ENCODE measurements around the gene PRKCQ. TPM values are rescaled to one million over a fixed set of nuclear protein-coding genes. Genes with fewer than 3 reads are reported as not detected.
"Not testable (repeated sequence)": the region's sequence is repeated elsewhere in the genome, so short reads cannot be mapped to it uniquely, and the experiment has no call there.

The PRKCQ gene
- total RNA-seq, 3 donors from 2014 or later, result 1.5 to 2.2 (median 1.6) TPM

DNA sequence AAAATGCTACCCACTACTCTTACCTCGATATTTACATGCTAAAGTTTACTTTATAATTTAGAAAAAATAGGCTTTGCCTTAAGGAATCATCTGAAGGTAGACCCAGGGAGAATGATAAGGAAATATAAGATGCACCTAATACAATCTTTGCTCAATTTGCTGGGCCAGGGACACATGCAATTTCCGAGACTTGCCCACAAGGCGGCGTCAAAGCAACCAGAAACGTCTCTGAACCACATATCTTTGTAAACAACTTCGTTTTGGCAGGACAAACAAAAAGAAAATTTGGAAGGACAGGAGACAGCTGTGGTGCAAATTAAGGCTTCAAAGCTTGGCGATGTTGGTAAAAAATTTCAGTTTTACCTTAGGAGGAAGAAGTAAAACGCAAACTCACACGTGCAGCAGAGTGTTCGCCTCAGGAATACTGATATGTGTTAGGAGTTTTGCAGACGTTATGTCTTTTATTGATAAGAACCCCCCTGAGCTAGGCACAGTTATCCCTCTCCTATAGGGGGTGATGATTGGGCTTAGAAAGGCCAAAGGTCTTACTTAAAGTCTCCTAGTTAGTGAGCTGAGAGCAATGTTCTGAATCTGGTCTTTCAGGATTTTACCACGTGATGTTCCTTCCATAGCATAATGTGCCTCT lies 134.3 kb downstream of the PRKCQ start:
- no peaks in the 10 kb centered on the region for H3K9me3 ChIP-seq
- H3K4me1 ChIP-seq (ENCODE audit: low read depth), result peaks cover 3% of the 10 kb centered on the region
- DNase-seq (peak in 2 of 3 donors; percentile 68 to 77), ATAC-seq (peak; percentile 45)
- TF ChIP-seq, protein P1, sequence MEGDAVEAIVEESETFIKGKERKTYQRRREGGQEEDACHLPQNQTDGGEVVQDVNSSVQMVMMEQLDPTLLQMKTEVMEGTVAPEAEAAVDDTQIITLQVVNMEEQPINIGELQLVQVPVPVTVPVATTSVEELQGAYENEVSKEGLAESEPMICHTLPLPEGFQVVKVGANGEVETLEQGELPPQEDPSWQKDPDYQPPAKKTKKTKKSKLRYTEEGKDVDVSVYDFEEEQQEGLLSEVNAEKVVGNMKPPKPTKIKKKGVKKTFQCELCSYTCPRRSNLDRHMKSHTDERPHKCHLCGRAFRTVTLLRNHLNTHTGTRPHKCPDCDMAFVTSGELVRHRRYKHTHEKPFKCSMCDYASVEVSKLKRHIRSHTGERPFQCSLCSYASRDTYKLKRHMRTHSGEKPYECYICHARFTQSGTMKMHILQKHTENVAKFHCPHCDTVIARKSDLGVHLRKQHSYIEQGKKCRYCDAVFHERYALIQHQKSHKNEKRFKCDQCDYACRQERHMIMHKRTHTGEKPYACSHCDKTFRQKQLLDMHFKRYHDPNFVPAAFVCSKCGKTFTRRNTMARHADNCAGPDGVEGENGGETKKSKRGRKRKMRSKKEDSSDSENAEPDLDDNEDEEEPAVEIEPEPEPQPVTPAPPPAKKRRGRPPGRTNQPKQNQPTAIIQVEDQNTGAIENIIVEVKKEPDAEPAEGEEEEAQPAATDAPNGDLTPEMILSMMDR (IDR thresholded peaks at IDR 0.05), result no peak
- no peaks in the 10 kb centered on the region for H3K36me3 ChIP-seq (ENCODE audit: low read depth)
- intact Hi-C loops (cut with DNase I, micrococcal nuclease), result no loop called here
- H3K4me3 ChIP-seq, result no peak overlapping the region

DNA sequence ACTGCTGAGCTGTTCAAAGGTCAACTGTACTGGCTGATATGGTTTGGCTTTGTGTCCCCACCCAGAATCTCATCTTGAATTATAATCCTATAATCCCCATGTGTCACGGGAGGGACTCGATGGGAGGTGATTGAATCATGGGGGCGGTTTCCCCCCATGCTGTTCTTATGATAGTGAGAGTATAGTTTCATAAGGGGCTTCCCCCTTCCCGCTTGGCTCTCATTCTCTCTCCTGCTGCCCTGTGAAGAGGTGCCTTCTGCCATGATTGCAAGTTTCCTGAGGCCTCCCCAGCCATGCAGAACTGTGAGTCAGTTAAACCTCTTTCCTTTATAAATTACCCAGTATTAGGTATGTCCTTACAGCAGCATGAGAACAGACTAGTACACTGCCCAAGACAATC lies 140.2 kb downstream of the PRKCQ start:
- not testable (repeated sequence) for ATAC-seq

DNA sequence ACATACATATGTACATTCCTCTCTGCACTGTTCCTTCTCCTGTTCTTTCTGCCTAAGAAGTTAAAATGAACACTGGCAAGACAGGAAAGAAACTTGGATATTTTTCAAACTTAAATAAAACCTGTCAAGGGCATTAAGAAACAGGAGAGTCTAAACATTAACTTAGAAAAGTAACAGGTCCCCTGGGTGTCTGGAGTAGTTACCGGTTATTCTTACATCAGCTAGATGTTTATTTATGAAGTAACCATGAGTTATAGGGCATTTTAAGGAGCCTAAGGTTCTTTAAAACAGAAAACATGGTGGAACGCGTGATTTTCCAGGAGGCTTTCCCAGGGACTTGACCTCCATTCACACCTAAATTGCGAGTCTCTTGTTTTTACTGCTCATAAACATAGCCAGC lies 148.2 kb downstream of the PRKCQ start:
- intact Hi-C loops (cut with DNase I, micrococcal nuclease), result no loop called here

More for the DNA sequence above, 140.2 kb downstream of the PRKCQ start:
- intact Hi-C loops (cut with DNase I, micrococcal nuclease); DNase-seq; H3K9me3 ChIP-seq; H3K4me1 ChIP-seq (ENCODE audit: low read depth); H3K4me3 ChIP-seq; H3K36me3 ChIP-seq (ENCODE audit: low read depth): not testable (repeated sequence)

DNA sequence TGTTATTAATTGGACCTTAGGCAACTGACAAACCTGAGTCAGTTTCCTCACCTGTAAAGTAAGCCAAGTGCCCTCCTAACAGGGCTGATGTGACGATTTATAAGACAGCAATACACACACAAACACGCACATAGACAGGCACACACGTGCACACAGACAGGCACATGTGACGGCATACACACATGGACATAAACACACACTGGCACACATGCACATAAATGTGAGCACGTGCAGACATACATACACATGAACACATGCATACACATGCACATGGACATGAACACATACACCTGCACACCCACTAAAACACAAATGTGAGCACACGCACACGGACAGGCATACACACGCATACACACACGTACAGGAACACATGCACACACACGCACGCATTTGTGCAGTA lies 148.9 kb downstream of the PRKCQ start:
- TF ChIP-seq, protein P1 (IDR thresholded peaks at IDR 0.05), result no peak
- Histone ChIP-seq H3K9me3 (no peaks in the 10 kb centered on the region), H3K4me3 (no peak overlapping the region), H3K4me1 (ENCODE audit: low read depth) (no peaks in the 10 kb centered on the region), H3K36me3 (ENCODE audit: low read depth) (no peaks in the 10 kb centered on the region)
- no peak for ATAC-seq
- intact Hi-C loops (cut with DNase I, micrococcal nuclease), result no loop called here
- DNase-seq, result no peak

More for the DNA sequence above, 148.2 kb downstream of the PRKCQ start:
- no peaks in the 10 kb centered on the region for H3K36me3 ChIP-seq (ENCODE audit: low read depth)
- TF ChIP-seq, protein P1 (IDR thresholded peaks at IDR 0.05), result no peak
- no peaks in the 10 kb centered on the region for H3K9me3 ChIP-seq
- H3K4me1 ChIP-seq (ENCODE audit: low read depth), result no peaks in the 10 kb centered on the region
- ATAC-seq (no peak), DNase-seq (no peak)
- no peak overlapping the region for H3K4me3 ChIP-seq

DNA sequence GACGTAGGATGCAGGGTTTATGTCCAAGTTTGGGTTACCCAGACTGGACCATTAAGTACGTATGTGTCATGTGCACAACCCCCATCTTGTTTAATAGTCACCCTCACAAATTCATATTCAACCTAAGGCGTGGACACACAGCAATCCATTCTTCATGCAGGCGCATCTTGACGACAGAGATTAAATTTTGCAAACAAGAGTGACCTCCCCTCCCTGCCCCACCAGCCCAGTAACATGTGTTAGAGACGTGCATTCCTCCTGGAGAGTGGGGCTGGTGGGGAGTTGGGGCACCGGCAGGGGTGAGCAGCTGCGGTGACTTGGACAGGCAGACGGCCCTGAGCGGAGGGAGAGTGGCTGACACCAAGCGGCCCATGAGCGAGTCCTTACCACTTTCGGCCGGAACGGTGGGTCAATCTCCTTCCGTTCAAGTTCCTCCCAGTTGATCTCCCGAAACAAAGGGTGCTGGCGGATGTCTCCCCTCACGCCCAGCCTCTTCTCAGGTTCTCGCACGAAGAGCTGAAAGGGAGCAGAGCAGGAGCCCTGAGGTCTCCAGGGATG lies 149.6 kb downstream of the PRKCQ start:
- Histone ChIP-seq H3K9me3 (no peaks in the 10 kb centered on the region), H3K36me3 (ENCODE audit: low read depth) (no peaks in the 10 kb centered on the region), H3K4me3 (no peak overlapping the region), H3K4me1 (ENCODE audit: low read depth) (no peaks in the 10 kb centered on the region)
- TF ChIP-seq, protein P1 (IDR thresholded peaks at IDR 0.05), result no peak
- DNase-seq (no peak), ATAC-seq (no peak)
- intact Hi-C loops (cut with DNase I, micrococcal nuclease), result no loop called here

DNA sequence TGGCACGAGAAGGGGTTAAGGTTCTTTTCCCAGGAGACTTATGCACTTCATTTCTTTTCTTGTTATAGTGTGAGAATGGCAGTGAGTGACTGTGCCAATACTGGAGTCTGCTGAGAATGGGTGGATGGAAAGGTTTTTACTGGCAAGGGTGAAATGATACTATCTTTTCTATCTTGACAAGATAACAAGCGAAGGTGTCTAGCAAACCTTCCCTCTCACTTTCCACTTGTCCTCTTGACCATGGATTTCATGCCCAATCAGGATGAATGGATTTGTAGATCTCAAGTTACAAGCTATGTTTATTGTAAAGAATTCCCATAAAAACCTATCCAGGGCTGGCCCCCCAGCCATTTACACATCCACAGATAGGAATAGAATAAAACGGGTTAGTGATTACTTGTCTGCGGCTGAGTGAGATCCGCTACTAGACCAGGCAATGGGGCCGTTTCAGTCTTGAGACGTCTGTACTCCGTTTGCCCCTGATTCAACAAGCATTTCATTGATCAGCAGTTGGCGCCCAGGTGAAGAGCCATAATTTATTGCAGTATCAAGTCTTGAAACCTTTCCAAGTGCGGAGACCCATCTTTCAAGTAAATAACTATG lies 152.6 kb downstream of the PRKCQ start:
- no peaks in the 10 kb centered on the region for H3K9me3 ChIP-seq
- DNase-seq (no peak), ATAC-seq (no peak)
- H3K4me3 ChIP-seq, result no peak overlapping the region
- TF ChIP-seq, protein P1 (IDR thresholded peaks at IDR 0.05), result no peak
- intact Hi-C loops (cut with DNase I, micrococcal nuclease), result no loop called here
- no peaks in the 10 kb centered on the region for H3K4me1 ChIP-seq (ENCODE audit: low read depth)
- no peaks in the 10 kb centered on the region for H3K36me3 ChIP-seq (ENCODE audit: low read depth)
